Epithelial cell of prostate (primary cell): ENCODE results near the gene ANGEL1.

Experiments used
- DNase-seq: peaks from one replicate; pipeline ENCODE4 v3.0.0-alpha.2; 2011; ENCODE audit warnings: low read depth, low spot score
- H3K27ac ChIP-seq: fragments of 450-650 bp; 2 replicates; pipeline ENCODE4 v1.5.1; 2017; ENCODE audit warnings: mild to moderate bottlenecking

Gene ANGEL1

GRCh38 chr14:76827696-76828296 is 15.1 kb upstream of the ANGEL1 start:
- no peak overlapping the region for H3K27ac ChIP-seq
- DNase-seq = no peak

- no peak within 1 kb of the TSS for H3K27ac ChIP-seq
- no peak for DNase-seq
These were observed 13.4 kb upstream of the ANGEL1 start, which contains the start of gene LRRC74A for GRCh38 chr14:76826122-76826521. LRRC74A (plus strand) TSS chr14:76826408; CDS start chr14:76826698, 290 bp downstream.

- H3K27ac ChIP-seq = no peak overlapping the region
- DNase-seq = no peak
These were observed 8.0 kb upstream of the ANGEL1 start for GRCh38 chr14:76820700-76821099.

GRCh38 chr14:76814726-76815645 is 2.3 kb upstream of the ANGEL1 start:
- no peak for DNase-seq

DNA sequence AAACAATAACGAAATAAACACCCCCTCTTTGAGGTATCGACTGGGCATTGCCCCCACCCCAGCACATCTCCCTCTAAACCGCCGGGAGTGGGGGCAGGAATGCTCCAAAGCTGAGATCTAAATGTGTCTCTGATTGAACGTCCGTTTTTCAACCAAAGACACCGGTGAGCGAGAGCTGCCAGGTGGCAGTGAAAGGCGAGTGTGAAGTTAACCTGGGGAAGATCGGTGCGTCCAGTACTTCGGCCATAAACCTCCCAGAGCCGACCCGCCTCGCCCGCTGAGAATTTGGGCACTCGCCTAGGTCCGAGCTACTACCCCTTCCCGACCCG is 625 bp downstream of the ANGEL1 start:
- no peak for DNase-seq

More at GRCh38 chr14:76814726-76815645, 2.3 kb upstream of the ANGEL1 start:
- no peak overlapping the region for H3K27ac ChIP-seq

GRCh38 chr14:76811561-76811960 is 1.1 kb downstream of the ANGEL1 start:
- DNase-seq = no peak
- no peak overlapping the region for H3K27ac ChIP-seq

More for the DNA sequence above, 625 bp downstream of the ANGEL1 start:
- H3K27ac ChIP-seq = peak overlapping the region; percentile 58

GRCh38 chr14:76810953-76811400 is 1.7 kb downstream of the ANGEL1 start:
- no peak for DNase-seq
- H3K27ac ChIP-seq = no peak overlapping the region

GRCh38 chr14:76810525-76810924 is 2.2 kb downstream of the ANGEL1 start:
- H3K27ac ChIP-seq = no peak overlapping the region
- DNase-seq = no peak

GRCh38 chr14:76808990-76809389 is 3.7 kb downstream of the ANGEL1 start:
- no peak overlapping the region for H3K27ac ChIP-seq
- no peak for DNase-seq

DNA sequence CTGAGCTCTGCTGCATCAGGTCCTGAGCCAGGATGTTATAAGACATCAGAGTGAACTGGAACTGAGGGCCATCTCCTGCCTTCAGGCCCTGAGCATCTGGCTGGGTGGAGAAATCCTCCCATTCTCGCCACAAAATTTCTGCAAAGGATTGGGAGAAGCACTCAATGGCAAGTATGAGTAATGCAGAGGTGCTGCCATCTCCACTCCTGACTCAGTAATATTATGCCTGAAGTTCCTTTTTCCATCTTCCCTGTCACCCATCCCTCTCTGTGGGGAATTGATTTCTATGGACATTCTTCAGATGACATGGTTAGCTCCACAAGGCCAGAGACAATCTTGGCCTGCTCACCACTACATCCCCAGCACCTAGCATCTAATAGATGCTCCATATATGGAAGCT is 4.7 kb downstream of the ANGEL1 start:
- DNase-seq = no peak
- H3K27ac ChIP-seq = no peak overlapping the region

DNA sequence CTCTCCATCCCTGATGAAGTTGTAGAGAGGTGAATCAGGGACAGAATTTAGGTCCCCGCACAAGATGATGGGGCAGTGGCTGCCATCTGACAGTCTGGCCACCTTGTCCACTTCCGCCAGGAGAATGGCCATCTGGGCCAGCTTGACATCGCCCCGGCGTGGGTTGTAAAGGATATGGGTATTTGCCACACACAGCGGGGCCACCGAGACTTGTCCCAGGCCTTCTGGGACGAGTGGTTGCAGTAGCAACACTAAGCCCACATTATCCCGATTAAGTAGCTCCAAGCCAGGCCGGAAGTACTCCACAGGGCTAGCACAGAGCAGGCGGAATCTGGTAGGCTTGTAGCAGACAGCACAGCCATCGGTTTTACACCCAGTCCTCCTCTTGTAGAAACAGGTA is 6.2 kb downstream of the ANGEL1 start:
- no peak overlapping the region for H3K27ac ChIP-seq
- DNase-seq = no peak

DNA sequence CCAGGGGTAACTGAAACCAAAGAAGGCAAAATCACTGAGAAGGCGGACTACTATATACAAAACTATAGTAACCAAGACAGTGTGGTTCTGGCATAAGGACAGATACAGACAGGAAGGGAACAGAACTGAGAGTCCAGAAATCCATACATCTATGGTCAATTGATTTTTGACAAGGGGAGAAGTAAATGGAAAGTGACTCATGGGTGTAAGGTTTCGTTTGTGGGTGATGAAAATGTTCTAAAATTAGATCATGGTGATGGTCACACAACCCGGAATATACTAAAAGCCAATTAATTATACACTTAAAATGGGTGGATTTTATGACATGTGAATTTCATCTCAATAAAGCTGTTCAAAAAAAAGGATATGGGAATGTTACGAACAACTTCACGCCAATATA is 18.7 kb downstream of the ANGEL1 start:
- no peak for DNase-seq
- no peak overlapping the region for H3K27ac ChIP-seq

GRCh38 chr14:76793324-76793723 is 19.4 kb downstream of the ANGEL1 start:
- DNase-seq = no peak
- no peak overlapping the region for H3K27ac ChIP-seq

- no peak for DNase-seq
- no peak overlapping the region for H3K27ac ChIP-seq
These were observed 20.3 kb downstream of the ANGEL1 start for GRCh38 chr14:76792422-76792821.

- DNase-seq = no peak
- H3K27ac ChIP-seq = no peak overlapping the region
These were observed 26.1 kb downstream of the ANGEL1 start for GRCh38 chr14:76786601-76787000.

DNA sequence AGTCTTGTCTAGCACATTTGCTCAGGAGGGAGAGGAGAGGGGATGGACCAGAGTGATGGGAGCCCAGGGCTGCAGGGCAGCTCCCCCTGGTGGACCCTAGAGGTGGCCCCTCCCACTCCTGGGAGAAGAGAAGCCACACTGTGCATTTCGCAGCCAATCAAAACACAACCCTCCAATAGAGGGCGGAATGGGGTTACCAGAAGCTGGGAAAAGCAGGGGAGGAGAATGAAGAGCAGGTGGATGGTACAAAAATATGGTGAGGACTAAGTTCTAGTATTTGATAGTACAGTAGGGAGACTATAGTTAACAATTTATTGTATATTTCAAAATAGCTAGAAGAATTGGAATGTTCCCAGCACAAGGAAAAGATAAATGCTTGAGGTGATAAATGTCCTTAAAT is 27.8 kb downstream of the ANGEL1 start:
- no peak overlapping the region for H3K27ac ChIP-seq
- no peak for DNase-seq

GRCh38 chr14:76784266-76784874 is 28.3 kb downstream of the ANGEL1 start:
- H3K27ac ChIP-seq = no peak overlapping the region
- DNase-seq = no peak

- no peak for DNase-seq
- no peak overlapping the region for H3K27ac ChIP-seq
These were observed 29.7 kb downstream of the ANGEL1 start for GRCh38 chr14:76782885-76783566.

DNA sequence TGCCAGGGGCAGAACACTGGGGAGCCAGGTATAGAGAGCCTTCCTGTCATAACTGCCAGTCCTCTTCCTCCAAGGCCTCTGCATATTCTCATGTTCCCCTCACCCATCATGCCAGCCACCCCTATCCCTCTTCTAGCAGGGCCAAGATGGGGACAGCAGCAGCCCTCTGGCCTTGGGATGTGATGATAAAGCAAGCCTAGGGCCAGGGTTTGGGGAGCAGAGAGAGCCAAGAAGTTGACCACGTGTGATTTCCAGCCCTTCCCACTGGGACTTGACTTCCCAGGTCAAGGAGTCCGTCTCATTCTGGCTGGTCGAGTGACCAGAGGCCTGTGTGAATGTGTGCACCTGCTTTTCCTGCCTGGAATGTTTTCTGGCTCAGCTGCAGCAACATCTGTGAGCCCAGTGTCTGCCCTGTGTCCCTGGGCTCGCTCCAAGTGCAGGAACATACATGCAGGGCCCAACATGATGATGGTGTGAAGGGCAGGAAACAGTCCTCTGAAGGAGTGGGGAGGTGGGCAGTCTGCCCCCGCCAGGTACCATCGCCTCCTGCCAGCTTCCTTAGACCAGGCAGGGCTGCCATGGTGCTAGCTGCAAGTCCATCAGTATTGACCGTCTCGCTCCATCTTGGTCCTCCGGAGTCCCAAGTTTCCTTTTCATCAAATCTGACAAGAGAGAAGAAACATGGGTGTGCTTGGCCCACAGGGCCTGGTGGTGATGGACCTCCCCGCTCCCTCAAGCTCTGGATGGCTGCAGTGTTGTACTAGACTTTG is 30.4 kb downstream of the ANGEL1 start:
- no peak for DNase-seq
- no peak overlapping the region for H3K27ac ChIP-seq

- no peak for DNase-seq
- H3K27ac ChIP-seq = no peak overlapping the region
These were observed 31.0 kb downstream of the ANGEL1 start for GRCh38 chr14:76781648-76782051.
